OCI-LY7 (cell line): ENCODE measurements around the gene ABI3BP. TPM values are rescaled to one million over a fixed set of nuclear protein-coding genes. Genes with fewer than 3 reads are reported as not detected.

Experiments
- BruUV-seq: library from RNA; stranded (reverse); fragments of 400-500 nt; replicated peaks from 2 replicates; lab custom pipeline; 2021; lab: Mats Ljungman, UMichigan
- CTCF ChIA-PET: fragments of 300-600 bp; sonication (Branson Sonifier 250); formaldehyde crosslinking; loops from one replicate; lab custom pipeline; 2022; ENCODE audit warnings: antibody characterized with exemption; ENCODE audit not compliant: unreplicated experiment; lab: Charles Lee
- POLR2A ChIA-PET: fragments of 300-600 bp; sonication (Branson Sonifier 250); formaldehyde crosslinking; loops from one replicate; lab custom pipeline; 2022; ENCODE audit warnings: antibody characterized with exemption; lab: Charles Lee
- DNase-seq: peaks from one replicate; pipeline ENCODE4 v3.0.0-alpha.2; 2015; ENCODE audit warnings: low spot score
- H2AFZ ChIP-seq: fragments of 200-600 bp; sonication (generic), shearing (Covaris generic); 2 replicates; pipeline ENCODE4 v1.6.1; 2014; ENCODE audit warnings: mild to moderate bottlenecking, antibody characterized with exemption, low read length, moderate library complexity
- H3K27ac ChIP-seq: fragments of 200-600 bp; sonication (generic); 2 replicates; pipeline ENCODE4 v1.5.1; 2014; ENCODE audit warnings: mixed run types, low read depth, mild to moderate bottlenecking, moderate library complexity, low read length, inconsistent platforms; ENCODE audit not compliant: poor library complexity, severe bottlenecking
- H3K36me3 ChIP-seq: fragments of 200-600 bp; sonication (generic); 2 replicates; pipeline ENCODE4 v1.6.1; 2014; ENCODE audit warnings: mild to moderate bottlenecking, antibody characterized with exemption, low read length, moderate library complexity, mixed read lengths; ENCODE audit not compliant: insufficient read depth
- H3K4me1 ChIP-seq: fragments of 200-600 bp; sonication (generic); 2 replicates; pipeline ENCODE4 v1.5.1; 2014; ENCODE audit warnings: mild to moderate bottlenecking, low read length; ENCODE audit not compliant: insufficient read depth, poor library complexity, severe bottlenecking
- H3K4me2 ChIP-seq: fragments of 200-600 bp; sonication (generic); 2 replicates; pipeline ENCODE4 v1.6.1; 2014; ENCODE audit warnings: mild to moderate bottlenecking, low read length
- H3K4me3 ChIP-seq: fragments of 200-600 bp; sonication (generic); 2 replicates; pipeline ENCODE4 v1.5.1; 2014; ENCODE audit warnings: mild to moderate bottlenecking, low read depth, low read length; ENCODE audit not compliant: poor library complexity, severe bottlenecking
- H3K79me2 ChIP-seq: fragments of 200-600 bp; sonication (generic); 2 replicates; pipeline ENCODE4 v1.6.1; 2016; ENCODE audit warnings: low read depth, mild to moderate bottlenecking, low read length, moderate library complexity, mixed read lengths; ENCODE audit not compliant: insufficient read depth
- H3K9me2 ChIP-seq: fragments of 200-600 bp; sonication (generic); 2 replicates; pipeline ENCODE4 v1.6.1; 2016; ENCODE audit warnings: mild to moderate bottlenecking, low read length, mixed read lengths; ENCODE audit not compliant: insufficient read depth
- H3K9me3 ChIP-seq: fragments of 200-600 bp; sonication (generic); 2 replicates; pipeline ENCODE4 v1.6.1; 2014; ENCODE audit warnings: mild to moderate bottlenecking, mixed run types, low read length, mixed read lengths
- H4K20me1 ChIP-seq: fragments of 200-600 bp; sonication (generic); 2 replicates; pipeline ENCODE4 v1.6.1; 2014; ENCODE audit warnings: mild to moderate bottlenecking, antibody characterized with exemption, low read length, moderate library complexity, mixed read lengths; ENCODE audit not compliant: insufficient read depth
- EZH2phosphoT487 ChIP-seq: fragments of 200-600 bp; sonication (generic); IDR thresholded peaks from 2 replicates; pipeline ENCODE4 v1.6.1; 2018; ENCODE audit warnings: low read depth, borderline replicate concordance, mild to moderate bottlenecking, mixed run types, antibody characterized with exemption, low read length, moderate library complexity, mixed read lengths
- intact Hi-C: fragments of 100-400 bp; cut with micrococcal nuclease; formaldehyde crosslinking; loops from one replicate; pipeline ENCODE4 v1.10.0; 2022; ENCODE audit not compliant: unreplicated experiment
- total RNA-seq, 2 experiments: library from RNA; depleted of rRNA in 1 of 2; stranded (reverse); fragments of >200 nt in 1 of 2; shearing (Covaris generic) in 1 of 2; gene quantifications; 2 replicates each; pipeline ENCODE4 v1.2.3, GENCODE V29; 2014 to 2022
- TF ChIP-seq, protein P1 (sequence below): fragments of 200-600 bp; sonication (generic); conservative IDR thresholded peaks from 2 replicates; pipeline ENCODE4 v1.5.1; 2014; ENCODE audit warnings: mild to moderate bottlenecking, antibody characterized with exemption, low read length, moderate library complexity, mixed read lengths

ABI3BP gene
- total RNA-seq, 2 experiments from 2014 or later = not detected

GRCh38 chr3:100833483-100833882 is 159.7 kb downstream of the ABI3BP start:
- no peak overlapping the region for H3K4me2 ChIP-seq

DNA sequence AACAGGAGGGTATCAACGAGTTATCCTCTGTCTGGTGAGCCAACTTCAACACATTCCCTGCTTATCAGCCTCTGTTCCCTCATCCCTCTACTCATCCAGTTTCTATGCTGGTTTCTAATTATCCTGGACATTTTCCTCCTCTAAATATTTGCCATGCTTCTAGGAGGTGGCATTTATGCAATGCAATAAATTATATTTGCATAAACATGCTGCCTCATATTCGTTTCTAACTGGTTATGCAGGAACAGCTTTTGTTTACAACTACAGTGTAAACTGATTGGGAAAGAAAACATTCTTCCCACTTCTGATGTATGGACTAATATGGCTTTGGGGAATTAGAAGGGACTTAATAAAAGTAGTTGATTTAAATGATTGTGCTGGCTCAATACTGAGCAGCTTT is 161.6 kb downstream of the ABI3BP start:
- Histone ChIP-seq H3K9me3 (no peaks in the 10 kb centered on the region), H3K27ac (no peak overlapping the region), H3K4me2 (no peak overlapping the region), H2AFZ (no peak overlapping the region), H3K4me3 (no peak overlapping the region), H3K36me3 (no peaks in the 10 kb centered on the region), H3K9me2 (no peaks in the 10 kb centered on the region), H3K79me2 (no peaks in the 10 kb centered on the region), H3K4me1 (no peaks in the 10 kb centered on the region), H4K20me1 (no peaks in the 10 kb centered on the region)
- ChIA-PET CTCF (no interaction called here), POLR2A (interaction anchor here (1.0 kb wide), 1 partner anchor 19 kb away, joined by 5 read pairs; no protein-coding TSS in a partner anchor)
- DNase-seq = no peak
- no TSS peak for BruUV-seq
- intact Hi-C loops = no loop called here
- TF ChIP-seq, protein P1, sequence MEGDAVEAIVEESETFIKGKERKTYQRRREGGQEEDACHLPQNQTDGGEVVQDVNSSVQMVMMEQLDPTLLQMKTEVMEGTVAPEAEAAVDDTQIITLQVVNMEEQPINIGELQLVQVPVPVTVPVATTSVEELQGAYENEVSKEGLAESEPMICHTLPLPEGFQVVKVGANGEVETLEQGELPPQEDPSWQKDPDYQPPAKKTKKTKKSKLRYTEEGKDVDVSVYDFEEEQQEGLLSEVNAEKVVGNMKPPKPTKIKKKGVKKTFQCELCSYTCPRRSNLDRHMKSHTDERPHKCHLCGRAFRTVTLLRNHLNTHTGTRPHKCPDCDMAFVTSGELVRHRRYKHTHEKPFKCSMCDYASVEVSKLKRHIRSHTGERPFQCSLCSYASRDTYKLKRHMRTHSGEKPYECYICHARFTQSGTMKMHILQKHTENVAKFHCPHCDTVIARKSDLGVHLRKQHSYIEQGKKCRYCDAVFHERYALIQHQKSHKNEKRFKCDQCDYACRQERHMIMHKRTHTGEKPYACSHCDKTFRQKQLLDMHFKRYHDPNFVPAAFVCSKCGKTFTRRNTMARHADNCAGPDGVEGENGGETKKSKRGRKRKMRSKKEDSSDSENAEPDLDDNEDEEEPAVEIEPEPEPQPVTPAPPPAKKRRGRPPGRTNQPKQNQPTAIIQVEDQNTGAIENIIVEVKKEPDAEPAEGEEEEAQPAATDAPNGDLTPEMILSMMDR = no peak
- TF ChIP-seq EZH2phosphoT487 = no peak

More at GRCh38 chr3:100833483-100833882, 159.7 kb downstream of the ABI3BP start:
- CTCF ChIA-PET = no interaction called here
- Histone ChIP-seq H3K27ac (no peak overlapping the region), H2AFZ (no peak overlapping the region), H3K4me1 (no peaks in the 10 kb centered on the region), H3K79me2 (no peaks in the 10 kb centered on the region), H3K9me3 (no peaks in the 10 kb centered on the region), H4K20me1 (no peaks in the 10 kb centered on the region), H3K4me3 (no peak overlapping the region), H3K9me2 (no peaks in the 10 kb centered on the region), H3K36me3 (no peaks in the 10 kb centered on the region)
- no peak for DNase-seq
- POLR2A ChIA-PET = no interaction called here
- TF ChIP-seq, protein P1 = no peak
- no peak for TF ChIP-seq EZH2phosphoT487
- intact Hi-C loops = no loop called here
- no TSS peak for BruUV-seq

DNA sequence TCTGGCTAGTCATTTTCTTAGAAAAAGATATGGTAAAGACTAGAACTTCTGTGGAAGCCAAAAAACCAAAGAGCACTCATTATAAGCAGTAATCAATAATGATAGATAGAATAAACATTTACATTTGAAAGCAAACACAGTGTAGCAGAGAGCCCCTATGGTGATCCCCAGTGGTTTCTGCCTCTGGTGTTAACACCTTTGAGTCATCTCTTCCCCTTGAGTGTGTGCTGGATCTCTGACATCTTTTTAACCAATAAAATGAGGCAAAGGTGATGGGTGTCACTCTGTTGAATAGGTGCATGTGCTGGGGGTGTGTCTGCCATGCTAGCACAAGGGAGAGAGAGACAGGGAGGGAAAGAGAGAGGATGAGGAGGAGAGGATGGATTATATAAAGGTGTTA is 162.3 kb downstream of the ABI3BP start:
- ChIA-PET POLR2A (interaction anchor here (1.0 kb wide), 1 partner anchor 20 kb away, joined by 5 read pairs; no protein-coding TSS in a partner anchor), CTCF (no interaction called here)
- Histone ChIP-seq H3K79me2 (no peaks in the 10 kb centered on the region), H3K9me2 (no peaks in the 10 kb centered on the region), H2AFZ (no peak overlapping the region), H3K36me3 (no peaks in the 10 kb centered on the region), H3K9me3 (no peaks in the 10 kb centered on the region), H3K4me3 (no peak overlapping the region), H3K27ac (no peak overlapping the region), H3K4me2 (no peak overlapping the region), H4K20me1 (no peaks in the 10 kb centered on the region), H3K4me1 (no peaks in the 10 kb centered on the region)
- intact Hi-C loops = no loop called here
- BruUV-seq = no TSS peak
- no peak for DNase-seq
- TF ChIP-seq, protein P1 = no peak
- no peak for TF ChIP-seq EZH2phosphoT487
